ENCODE results near the gene E2F6. TPM values are rescaled to one million over a fixed set of nuclear protein-coding genes. Genes with fewer than 3 reads are reported as not detected.

Gene E2F6
- polyA plus RNA-seq, 1 donor from 2014 or later, result 39.1 TPM

DNA sequence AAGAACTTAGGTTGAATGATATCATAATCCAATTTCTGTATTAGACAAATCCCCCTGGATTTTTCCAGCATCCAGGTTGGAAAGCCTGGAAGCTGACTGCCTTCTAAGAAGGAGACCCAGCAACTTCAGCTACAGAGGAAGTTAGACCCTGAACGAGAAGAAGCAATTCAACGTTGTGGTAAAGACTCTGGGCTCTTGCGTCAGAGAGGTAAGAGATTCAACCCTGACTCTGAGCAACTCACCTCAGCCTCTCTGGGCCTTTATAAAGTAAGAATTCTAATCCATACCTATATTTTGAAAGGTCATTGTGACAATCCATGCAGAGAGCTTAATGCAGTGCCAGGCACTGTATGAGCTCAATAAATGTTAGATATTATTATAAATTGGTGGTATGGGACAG lies 9.7 kb downstream of the E2F6 start:
- no peak overlapping the region for H3K27ac ChIP-seq (ENCODE audit: low read length)
- no peak overlapping the region for H3K4me2 ChIP-seq (ENCODE audit: low read length)
- no peak overlapping the region for H3K4me3 ChIP-seq (ENCODE audit: low read length)
- no peaks in the 10 kb centered on the region for H4K20me1 ChIP-seq (ENCODE audit: insufficient read depth)
- H3K9me3 ChIP-seq (ENCODE audit: low read length), result no peaks in the 10 kb centered on the region
- H3K27me3 ChIP-seq (ENCODE audit: insufficient read depth, low read depth, low read length), result no peaks in the 10 kb centered on the region
- peaks cover 17% of the 10 kb centered on the region for H3K79me2 ChIP-seq (replicated peaks; ENCODE audit: insufficient read depth, low read length)
- no peaks in the 10 kb centered on the region for H3F3A ChIP-seq (ENCODE audit: insufficient read depth, low read length, poor library complexity, severe bottlenecking)
- H2AFZ ChIP-seq (ENCODE audit: low read depth, low read length), result no peak overlapping the region
- no peak overlapping the region for H3K9ac ChIP-seq (ENCODE audit: low read length)
- TF ChIP-seq SMC3 (conservative IDR thresholded peaks at IDR 0.05; ENCODE audit: poor library complexity) (no peak), MXI1 (conservative IDR thresholded peaks at IDR 0.05; ENCODE audit: poor library complexity, severe bottlenecking) (no peak), EP300 (conservative IDR thresholded peaks at IDR 0.05; ENCODE audit: poor library complexity, severe bottlenecking) (no peak), POLR2AphosphoS5 (IDR thresholded peaks at IDR 0.05) (no peak), EZH2 (IDR thresholded peaks at IDR 0.05; ENCODE audit: borderline replicate concordance, insufficient read depth, low read length, poor library complexity, severe bottlenecking) (no peak), TAF1 (IDR thresholded peaks at IDR 0.05; ENCODE audit: low read depth) (no peak), RAD21 (conservative IDR thresholded peaks at IDR 0.05) (no peak)
- TF ChIP-seq, protein P1, sequence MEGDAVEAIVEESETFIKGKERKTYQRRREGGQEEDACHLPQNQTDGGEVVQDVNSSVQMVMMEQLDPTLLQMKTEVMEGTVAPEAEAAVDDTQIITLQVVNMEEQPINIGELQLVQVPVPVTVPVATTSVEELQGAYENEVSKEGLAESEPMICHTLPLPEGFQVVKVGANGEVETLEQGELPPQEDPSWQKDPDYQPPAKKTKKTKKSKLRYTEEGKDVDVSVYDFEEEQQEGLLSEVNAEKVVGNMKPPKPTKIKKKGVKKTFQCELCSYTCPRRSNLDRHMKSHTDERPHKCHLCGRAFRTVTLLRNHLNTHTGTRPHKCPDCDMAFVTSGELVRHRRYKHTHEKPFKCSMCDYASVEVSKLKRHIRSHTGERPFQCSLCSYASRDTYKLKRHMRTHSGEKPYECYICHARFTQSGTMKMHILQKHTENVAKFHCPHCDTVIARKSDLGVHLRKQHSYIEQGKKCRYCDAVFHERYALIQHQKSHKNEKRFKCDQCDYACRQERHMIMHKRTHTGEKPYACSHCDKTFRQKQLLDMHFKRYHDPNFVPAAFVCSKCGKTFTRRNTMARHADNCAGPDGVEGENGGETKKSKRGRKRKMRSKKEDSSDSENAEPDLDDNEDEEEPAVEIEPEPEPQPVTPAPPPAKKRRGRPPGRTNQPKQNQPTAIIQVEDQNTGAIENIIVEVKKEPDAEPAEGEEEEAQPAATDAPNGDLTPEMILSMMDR (IDR thresholded peaks at IDR 0.05; ENCODE audit: poor library complexity, severe bottlenecking), result no peak
- TF ChIP-seq, protein P2, sequence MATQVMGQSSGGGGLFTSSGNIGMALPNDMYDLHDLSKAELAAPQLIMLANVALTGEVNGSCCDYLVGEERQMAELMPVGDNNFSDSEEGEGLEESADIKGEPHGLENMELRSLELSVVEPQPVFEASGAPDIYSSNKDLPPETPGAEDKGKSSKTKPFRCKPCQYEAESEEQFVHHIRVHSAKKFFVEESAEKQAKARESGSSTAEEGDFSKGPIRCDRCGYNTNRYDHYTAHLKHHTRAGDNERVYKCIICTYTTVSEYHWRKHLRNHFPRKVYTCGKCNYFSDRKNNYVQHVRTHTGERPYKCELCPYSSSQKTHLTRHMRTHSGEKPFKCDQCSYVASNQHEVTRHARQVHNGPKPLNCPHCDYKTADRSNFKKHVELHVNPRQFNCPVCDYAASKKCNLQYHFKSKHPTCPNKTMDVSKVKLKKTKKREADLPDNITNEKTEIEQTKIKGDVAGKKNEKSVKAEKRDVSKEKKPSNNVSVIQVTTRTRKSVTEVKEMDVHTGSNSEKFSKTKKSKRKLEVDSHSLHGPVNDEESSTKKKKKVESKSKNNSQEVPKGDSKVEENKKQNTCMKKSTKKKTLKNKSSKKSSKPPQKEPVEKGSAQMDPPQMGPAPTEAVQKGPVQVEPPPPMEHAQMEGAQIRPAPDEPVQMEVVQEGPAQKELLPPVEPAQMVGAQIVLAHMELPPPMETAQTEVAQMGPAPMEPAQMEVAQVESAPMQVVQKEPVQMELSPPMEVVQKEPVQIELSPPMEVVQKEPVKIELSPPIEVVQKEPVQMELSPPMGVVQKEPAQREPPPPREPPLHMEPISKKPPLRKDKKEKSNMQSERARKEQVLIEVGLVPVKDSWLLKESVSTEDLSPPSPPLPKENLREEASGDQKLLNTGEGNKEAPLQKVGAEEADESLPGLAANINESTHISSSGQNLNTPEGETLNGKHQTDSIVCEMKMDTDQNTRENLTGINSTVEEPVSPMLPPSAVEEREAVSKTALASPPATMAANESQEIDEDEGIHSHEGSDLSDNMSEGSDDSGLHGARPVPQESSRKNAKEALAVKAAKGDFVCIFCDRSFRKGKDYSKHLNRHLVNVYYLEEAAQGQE (IDR thresholded peaks at IDR 0.05; ENCODE audit: borderline replicate concordance), result no peak
- H3K9me2 ChIP-seq (ENCODE audit: insufficient read depth, low read length), result no peaks in the 10 kb centered on the region
- no peaks in the 10 kb centered on the region for H3K36me3 ChIP-seq (ENCODE audit: insufficient read depth, low read length)

DNA sequence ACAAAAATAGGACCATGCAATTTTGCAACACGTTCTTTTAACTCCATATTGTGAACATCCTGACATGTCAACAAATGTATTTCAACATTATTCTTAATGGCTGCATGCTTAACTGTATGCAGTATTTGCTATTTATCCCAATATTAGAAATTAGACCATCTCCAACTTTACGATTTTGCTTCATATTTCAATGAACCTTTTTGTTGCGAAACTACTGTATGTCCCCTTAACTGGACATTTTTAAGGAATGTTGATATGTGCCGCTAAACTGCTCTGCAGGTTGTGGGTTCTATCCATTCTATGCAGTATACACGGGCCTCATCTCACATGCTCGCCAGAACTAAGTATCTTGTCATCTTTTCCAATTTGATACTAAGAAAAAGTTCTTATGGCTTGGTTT lies 11.1 kb downstream of the E2F6 start:
- H2AFZ ChIP-seq (ENCODE audit: low read depth, low read length), result no peak overlapping the region
- no peak overlapping the region for H3K4me3 ChIP-seq (ENCODE audit: low read length)
- no peaks in the 10 kb centered on the region for H3K9me3 ChIP-seq (ENCODE audit: low read length)
- no peaks in the 10 kb centered on the region for H3F3A ChIP-seq (ENCODE audit: insufficient read depth, low read length, poor library complexity, severe bottlenecking)
- H3K9ac ChIP-seq (ENCODE audit: low read length), result no peak overlapping the region
- H4K20me1 ChIP-seq (ENCODE audit: insufficient read depth), result no peaks in the 10 kb centered on the region
- H3K4me2 ChIP-seq (ENCODE audit: low read length), result no peak overlapping the region
- peaks cover 17% of the 10 kb centered on the region for H3K79me2 ChIP-seq (replicated peaks; ENCODE audit: insufficient read depth, low read length)
- H3K27ac ChIP-seq (ENCODE audit: low read length), result no peak overlapping the region
- H3K36me3 ChIP-seq (ENCODE audit: insufficient read depth, low read length), result no peaks in the 10 kb centered on the region
- H3K9me2 ChIP-seq (ENCODE audit: insufficient read depth, low read length), result no peaks in the 10 kb centered on the region
- TF ChIP-seq SMC3 (conservative IDR thresholded peaks at IDR 0.05; ENCODE audit: poor library complexity), result no peak
- TF ChIP-seq, protein P2 (IDR thresholded peaks at IDR 0.05; ENCODE audit: borderline replicate concordance), result no peak
- TF ChIP-seq MXI1 (conservative IDR thresholded peaks at IDR 0.05; ENCODE audit: poor library complexity, severe bottlenecking), result no peak
- no peak for TF ChIP-seq TAF1 (IDR thresholded peaks at IDR 0.05; ENCODE audit: low read depth)
- no peak for TF ChIP-seq EP300 (conservative IDR thresholded peaks at IDR 0.05; ENCODE audit: poor library complexity, severe bottlenecking)
- no peak for TF ChIP-seq RAD21 (conservative IDR thresholded peaks at IDR 0.05)
- TF ChIP-seq, protein P1 (IDR thresholded peaks at IDR 0.05; ENCODE audit: poor library complexity, severe bottlenecking), result no peak
- TF ChIP-seq EZH2 (IDR thresholded peaks at IDR 0.05; ENCODE audit: borderline replicate concordance, insufficient read depth, low read length, poor library complexity, severe bottlenecking), result no peak
- no peak for TF ChIP-seq POLR2AphosphoS5 (IDR thresholded peaks at IDR 0.05)
- no peaks in the 10 kb centered on the region for H3K27me3 ChIP-seq (ENCODE audit: insufficient read depth, low read depth, low read length)

Data from neural cell (in vitro differentiated cells).